Activated CD4-positive, alpha-beta T cell treated with anti-CD3 and anti-CD28 coated beads for 48 hours (primary cell): ENCODE data around the gene CRNKL1.
A peak's percentile ranks its signal among the peaks of the same experiment; 100 is the strongest.

Experiments
- DNase-seq: peaks from one replicate; pipeline ENCODE4 v3.0.0-alpha.2; 2020

Gene CRNKL1

GRCh38 chr20:20060234-20060998 is 8.2 kb upstream of the CRNKL1 start:
- no peak for DNase-seq

GRCh38 chr20:20051767-20052073 is 546 bp downstream of the CRNKL1 start:
- no peak for DNase-seq

- no peak for DNase-seq
Measured at GRCh38 chr20:20039752-20040387, 12.4 kb downstream of the CRNKL1 start.

GRCh38 chr20:20038586-20038985 is 13.7 kb downstream of the CRNKL1 start:
- DNase-seq = no peak

GRCh38 chr20:20037960-20038359 is 14.3 kb downstream of the CRNKL1 start:
- no peak for DNase-seq

- no peak for DNase-seq
Measured at GRCh38 chr20:20036756-20037155, 15.5 kb downstream of the CRNKL1 start.

GRCh38 chr20:20034486-20034885 is 17.8 kb downstream of the CRNKL1 start:
- no peak for DNase-seq

GRCh38 chr20:20031790-20032189 is 20.5 kb downstream of the CRNKL1 start:
- DNase-seq = no peak

GRCh38 chr20:20027284-20027683 is 25.0 kb downstream of the CRNKL1 start:
- no peak for DNase-seq

- DNase-seq = no peak
Measured at GRCh38 chr20:20024942-20025341, 27.3 kb downstream of the CRNKL1 start.

- no peak for DNase-seq
Measured at GRCh38 chr20:20023395-20023794, 28.9 kb downstream of the CRNKL1 start.

- DNase-seq = no peak
Measured at GRCh38 chr20:20022498-20022897, 29.8 kb downstream of the CRNKL1 start.

- DNase-seq = no peak
Measured at GRCh38 chr20:20021835-20022234, 30.4 kb downstream of the CRNKL1 start.

GRCh38 chr20:20020908-20021307 is 31.4 kb downstream of the CRNKL1 start:
- DNase-seq = no peak

- no peak for DNase-seq
Measured at GRCh38 chr20:20019123-20019522, 33.1 kb downstream of the CRNKL1 start.

- no peak for DNase-seq
Measured at GRCh38 chr20:20018366-20018765, 33.9 kb downstream of the CRNKL1 start.

GRCh38 chr20:20017844-20018185 is 34.5 kb downstream of the CRNKL1 start:
- DNase-seq = peak; percentile 29

GRCh38 chr20:20017001-20017843 is 35.0 kb downstream of the CRNKL1 start, which contains the start of gene NAA20:
NAA20 (plus strand) TSS chr20:20017362; CDS start chr20:20017397, 35 bp downstream.
- peak; percentile 95 for DNase-seq

GRCh38 chr20:20014659-20015058 is 37.6 kb downstream of the CRNKL1 start:
- peak; percentile 46 for DNase-seq

- DNase-seq = no peak
Measured at GRCh38 chr20:20012541-20012940, 39.7 kb downstream of the CRNKL1 start.

GRCh38 chr20:20010639-20011500 is 41.4 kb downstream of the CRNKL1 start:
- DNase-seq = no peak

GRCh38 chr20:20009784-20010253 is 42.4 kb downstream of the CRNKL1 start:
- no peak for DNase-seq

- DNase-seq = no peak
Measured at GRCh38 chr20:20005342-20005741, 46.9 kb downstream of the CRNKL1 start.
